Adrenal gland (tissue), 5 donors: ENCODE data around the gene HIRIP3.

Experiments used
- CTCF ChIP-seq, 6 experiments: fragments of 450-650 bp in 4 of 6; fragments of 200-600 bp in 2 of 6; sonication (generic) in 1 of 6; IDR thresholded peaks; 1 replicate in 5 of 6; 2 replicates in 1 of 6; pipeline versions ENCODE4 v1.5.1 to v1.8.0; 2016 to 2021; ENCODE audit warnings: antibody characterized with exemption in 6 of 6, mild to moderate bottlenecking in 2 of 6, moderate library complexity in 1 of 6
- POLR2A ChIP-seq, 2 donors: fragments of 450-650 bp; IDR thresholded peaks; one replicate each; pipeline ENCODE4 v1.6.1; 2017; ENCODE audit warnings: antibody characterized with exemption in 2 of 2, mild to moderate bottlenecking in 2 of 2, moderate library complexity in 1 of 2
- donor health status: DM: no; HTN: no; CAD: no.

GRCh38 chr16:29978564-29979270 is 16.7 kb downstream of the HIRIP3 start:
- TF ChIP-seq POLR2A (IDR thresholded peaks at IDR 0.05) (no peak), CTCF (IDR thresholded peaks at IDR 0.05) (no peak)
